Breast epithelium (tissue), 4 donors: ENCODE data around the gene CNST. TPM values are rescaled to one million over a fixed set of nuclear protein-coding genes. Genes with fewer than 3 reads are reported as not detected.

Experiments used
- DNase-seq, 2 donors: peaks; one replicate each; pipeline ENCODE4 v3.0.0-alpha.2; 2019; ENCODE audit warnings: low spot score in 2 of 2
- H3K27ac ChIP-seq, 2 donors: fragments of 200-600 bp; sonication (generic) in 1 of 2; one replicate each; pipeline ENCODE4 v1.5.1; 2016 to 2019; ENCODE audit warnings: mild to moderate bottlenecking in 1 of 2
- H3K27me3 ChIP-seq, 2 donors: fragments of 200-600 bp; sonication (generic) in 1 of 2; one replicate each; pipeline versions ENCODE4 v1.5.1 to v1.6.0; 2017 to 2019; ENCODE audit warnings: control low read depth in 1 of 2, mild to moderate bottlenecking in 1 of 2
- H3K36me3 ChIP-seq: fragments of 200-600 bp; one replicate; pipeline ENCODE4 v1.5.1; 2019
- H3K4me1 ChIP-seq, 2 donors: fragments of 200-600 bp; sonication (generic); one replicate each; pipeline ENCODE4 v1.5.1; 2016 to 2019; ENCODE audit warnings: control low read depth in 1 of 2
- H3K4me3 ChIP-seq, 3 donors: fragments of 200-600 bp; sonication (generic); 1 replicate in 2 of 3; 2 replicates in 1 of 3; pipeline ENCODE4 v1.5.1; 2016 to 2019; ENCODE audit warnings: mild to moderate bottlenecking in 3 of 3, moderate library complexity in 2 of 3
- H3K9me3 ChIP-seq, 2 donors: fragments of 200-600 bp; sonication (generic) in 1 of 2; one replicate each; pipeline ENCODE4 v1.5.1; 2016 to 2019; ENCODE audit warnings: control low read depth in 1 of 2
- POLR2A ChIP-seq: fragments of 450-650 bp; IDR thresholded peaks from one replicate; pipeline ENCODE4 v1.6.1; 2016; ENCODE audit warnings: antibody characterized with exemption, mild to moderate bottlenecking, moderate library complexity
- POLR2AphosphoS5 ChIP-seq, 3 donors: sonication (generic); formaldehyde crosslinking; IDR thresholded peaks; one replicate each; pipeline ENCODE4 v1.6.1; 2017; ENCODE audit warnings: antibody characterized with exemption in 3 of 3
- intact Hi-C: fragments of 100-400 bp; cut with DNase I; formaldehyde crosslinking; loops from one replicate; pipeline ENCODE4 v1.15.1; 2023; ENCODE audit warnings: low total_unique reads
- total RNA-seq, 3 donors: library from RNA; depleted of rRNA; stranded (reverse); fragments of >200 nt; gene quantifications; one replicate each; pipeline ENCODE4 v1.1.0, GENCODE V29; 2016
- TF ChIP-seq, protein P1 (sequence below), 3 donors: fragments of 450-650 bp; IDR thresholded peaks; one replicate each; pipeline ENCODE4 v1.5.1; 2016 to 2017; ENCODE audit warnings: antibody characterized with exemption in 3 of 3, mild to moderate bottlenecking in 3 of 3, moderate library complexity in 3 of 3

The CNST gene
- total RNA-seq, 3 donors from 2014 or later = 25.9 to 30.9 (median 26.4) TPM

DNA sequence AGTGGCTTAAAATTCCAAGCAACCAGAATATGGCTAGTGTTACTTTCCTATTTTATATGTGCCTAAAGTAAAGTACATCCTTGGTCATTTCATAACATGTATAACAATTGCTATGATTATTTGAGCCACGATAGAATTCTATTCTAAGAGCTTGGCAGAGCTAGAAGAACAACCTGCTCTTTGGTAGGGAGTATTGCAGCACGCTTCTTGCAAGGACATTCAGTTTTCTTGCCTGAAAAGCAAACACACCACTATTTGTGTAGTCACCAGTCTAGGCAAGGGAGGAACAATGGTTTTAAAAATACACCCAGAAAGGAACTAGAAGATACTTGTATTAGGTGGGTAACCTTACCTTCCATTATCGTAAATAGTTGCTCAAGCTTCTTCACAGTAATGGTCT lies 51.5 kb downstream of the CNST start:
- Histone ChIP-seq H3K4me3 (no peak overlapping the region), H3K4me1 (no peaks in the 10 kb centered on the region), H3K27me3 (no peaks in the 10 kb centered on the region), H3K27ac (no peak overlapping the region), H3K36me3 (no peaks in the 10 kb centered on the region), H3K9me3 (no peaks in the 10 kb centered on the region)
- TF ChIP-seq, protein P1, sequence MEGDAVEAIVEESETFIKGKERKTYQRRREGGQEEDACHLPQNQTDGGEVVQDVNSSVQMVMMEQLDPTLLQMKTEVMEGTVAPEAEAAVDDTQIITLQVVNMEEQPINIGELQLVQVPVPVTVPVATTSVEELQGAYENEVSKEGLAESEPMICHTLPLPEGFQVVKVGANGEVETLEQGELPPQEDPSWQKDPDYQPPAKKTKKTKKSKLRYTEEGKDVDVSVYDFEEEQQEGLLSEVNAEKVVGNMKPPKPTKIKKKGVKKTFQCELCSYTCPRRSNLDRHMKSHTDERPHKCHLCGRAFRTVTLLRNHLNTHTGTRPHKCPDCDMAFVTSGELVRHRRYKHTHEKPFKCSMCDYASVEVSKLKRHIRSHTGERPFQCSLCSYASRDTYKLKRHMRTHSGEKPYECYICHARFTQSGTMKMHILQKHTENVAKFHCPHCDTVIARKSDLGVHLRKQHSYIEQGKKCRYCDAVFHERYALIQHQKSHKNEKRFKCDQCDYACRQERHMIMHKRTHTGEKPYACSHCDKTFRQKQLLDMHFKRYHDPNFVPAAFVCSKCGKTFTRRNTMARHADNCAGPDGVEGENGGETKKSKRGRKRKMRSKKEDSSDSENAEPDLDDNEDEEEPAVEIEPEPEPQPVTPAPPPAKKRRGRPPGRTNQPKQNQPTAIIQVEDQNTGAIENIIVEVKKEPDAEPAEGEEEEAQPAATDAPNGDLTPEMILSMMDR (IDR thresholded peaks at IDR 0.05) = no peak
- TF ChIP-seq POLR2A (no peak), POLR2AphosphoS5 (IDR thresholded peaks at IDR 0.05) (no peak)
- intact Hi-C loops = no loop called here
- DNase-seq = no peak

DNA sequence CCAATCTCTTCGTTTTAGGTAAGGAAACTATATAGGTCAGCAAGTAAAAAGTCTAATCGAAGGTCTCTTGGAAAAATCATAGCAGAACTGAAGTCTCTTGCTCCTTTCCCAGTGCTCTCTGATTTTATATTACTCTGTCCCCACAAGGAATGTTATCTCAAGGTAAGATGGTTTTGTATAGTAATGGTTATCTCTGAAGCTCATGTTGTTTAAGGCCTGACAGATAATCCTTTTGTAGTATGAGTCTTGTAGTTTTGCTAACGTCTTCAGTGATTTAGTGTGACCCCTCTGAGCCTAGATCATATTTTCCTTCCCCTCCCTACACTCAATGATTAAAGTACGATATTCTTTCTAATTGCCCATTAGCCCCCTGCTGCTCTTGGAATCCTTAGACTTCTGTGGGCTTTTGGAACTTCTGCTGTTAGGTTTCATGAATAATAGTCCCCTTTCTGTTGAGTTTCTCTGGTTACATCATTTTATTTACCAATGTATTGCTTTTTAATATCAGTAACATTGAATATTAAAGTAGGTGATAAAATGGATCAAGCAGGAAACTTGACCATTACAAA lies 52.1 kb downstream of the CNST start:
- no peak overlapping the region for H3K27ac ChIP-seq
- intact Hi-C loops = no loop called here

DNA sequence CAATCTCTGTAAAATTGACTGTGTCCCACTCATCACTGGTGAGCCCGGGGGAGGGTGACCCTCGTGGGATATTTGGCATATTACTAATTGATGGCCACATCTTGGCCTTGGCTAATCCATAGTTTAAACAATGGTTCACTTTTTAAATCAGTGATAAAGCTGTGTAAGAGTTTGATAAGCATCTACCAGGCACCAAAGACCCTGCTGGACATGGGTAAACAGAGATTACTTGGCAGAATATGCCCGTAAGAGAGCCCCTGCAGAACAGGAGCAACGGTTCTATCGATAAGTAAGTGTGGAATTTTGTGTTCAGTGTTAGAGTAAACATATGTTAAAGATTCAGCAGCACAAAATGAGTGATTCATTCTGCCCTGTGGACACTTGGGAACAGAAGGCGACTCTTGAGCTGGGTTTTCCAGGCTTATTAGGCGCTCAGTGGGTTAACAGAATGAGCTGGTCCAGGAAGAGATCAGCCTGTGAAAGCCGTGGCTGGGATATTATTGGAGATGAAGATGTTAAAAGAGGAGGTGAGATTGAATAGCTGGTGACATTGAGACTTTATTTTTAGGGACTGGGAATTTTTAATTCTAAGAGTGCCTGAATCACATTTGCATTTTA lies 55.9 kb downstream of the CNST start:
- TF ChIP-seq POLR2AphosphoS5 (IDR thresholded peaks at IDR 0.05) (no peak), POLR2A (no peak)
- TF ChIP-seq, protein P1 (IDR thresholded peaks at IDR 0.05) = no peak
- DNase-seq = no peak
- Histone ChIP-seq H3K4me1 (no peaks in the 10 kb centered on the region), H3K9me3 (no peaks in the 10 kb centered on the region), H3K4me3 (no peak overlapping the region), H3K27ac (no peak overlapping the region), H3K36me3 (no peaks in the 10 kb centered on the region), H3K27me3 (no peaks in the 10 kb centered on the region)
- intact Hi-C loops = no loop called here

More for the DNA sequence above, 52.1 kb downstream of the CNST start:
- Histone ChIP-seq H3K4me3 (no peak overlapping the region), H3K4me1 (no peaks in the 10 kb centered on the region), H3K9me3 (no peaks in the 10 kb centered on the region), H3K36me3 (no peaks in the 10 kb centered on the region), H3K27me3 (no peaks in the 10 kb centered on the region)
- no peak for TF ChIP-seq POLR2A
- no peak for TF ChIP-seq POLR2AphosphoS5 (IDR thresholded peaks at IDR 0.05)
- TF ChIP-seq, protein P1 (IDR thresholded peaks at IDR 0.05) = no peak
- DNase-seq = no peak

DNA sequence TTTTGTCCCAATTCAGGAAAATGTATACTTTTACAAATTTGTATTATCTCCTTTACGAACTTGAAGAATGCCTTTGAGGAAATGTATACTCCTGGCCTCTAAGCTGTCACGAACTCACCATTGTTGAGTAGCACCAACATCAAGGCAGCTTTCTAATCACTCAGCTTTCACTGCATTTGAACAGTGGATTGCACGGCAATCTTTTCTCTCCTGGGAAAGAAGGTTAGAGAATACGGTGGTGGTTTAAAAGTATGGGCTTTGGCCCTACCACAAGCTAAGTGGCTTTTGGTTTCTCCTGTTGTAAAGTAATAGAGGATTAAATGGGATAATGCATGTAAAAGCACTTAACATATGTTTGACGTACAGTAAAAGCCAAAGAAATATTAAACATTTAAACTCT lies 57.8 kb downstream of the CNST start:
- Histone ChIP-seq H3K4me3 (no peak overlapping the region), H3K4me1 (no peaks in the 10 kb centered on the region), H3K9me3 (no peaks in the 10 kb centered on the region), H3K36me3 (no peaks in the 10 kb centered on the region), H3K27me3 (no peaks in the 10 kb centered on the region), H3K27ac (no peak overlapping the region)
- TF ChIP-seq POLR2A = no peak
- no peak for TF ChIP-seq POLR2AphosphoS5 (IDR thresholded peaks at IDR 0.05)
- TF ChIP-seq, protein P1 (IDR thresholded peaks at IDR 0.05) = no peak
- intact Hi-C loops = no loop called here
- no peak for DNase-seq

DNA sequence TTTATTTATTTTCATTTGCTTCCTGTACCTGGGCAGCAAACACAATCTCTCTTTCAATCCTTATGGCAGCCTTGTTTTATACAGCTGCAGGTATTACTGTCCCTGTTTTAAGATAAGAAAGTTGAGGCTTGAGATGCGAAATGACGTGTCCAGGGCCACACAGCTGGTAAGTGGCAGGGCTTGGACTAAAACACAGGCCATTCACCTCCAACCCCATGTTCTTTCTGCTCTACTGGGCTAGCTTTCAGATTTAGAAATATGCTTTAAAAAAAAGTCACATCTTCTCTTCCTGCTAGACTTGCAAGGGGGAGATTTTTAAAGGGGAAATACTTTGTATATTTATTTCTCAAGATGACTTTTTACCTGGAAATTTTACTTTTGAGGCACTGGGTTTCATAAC lies 62.8 kb downstream of the CNST start:
- Histone ChIP-seq H3K4me1 (no peaks in the 10 kb centered on the region), H3K27ac (no peak overlapping the region), H3K36me3 (no peaks in the 10 kb centered on the region), H3K9me3 (no peaks in the 10 kb centered on the region), H3K27me3 (no peaks in the 10 kb centered on the region), H3K4me3 (no peak overlapping the region)
- no peak for DNase-seq
- intact Hi-C loops = no loop called here
- TF ChIP-seq POLR2A = no peak
- TF ChIP-seq, protein P1 (IDR thresholded peaks at IDR 0.05) = no peak
- no peak for TF ChIP-seq POLR2AphosphoS5 (IDR thresholded peaks at IDR 0.05)
